ENCODE results near the gene NTF3. TPM values are rescaled to one million over a fixed set of nuclear protein-coding genes. Genes with fewer than 3 reads are reported as not detected.

The NTF3 gene
- total RNA-seq, 1 donor from 2014 or later: 13.0 TPM

DNA sequence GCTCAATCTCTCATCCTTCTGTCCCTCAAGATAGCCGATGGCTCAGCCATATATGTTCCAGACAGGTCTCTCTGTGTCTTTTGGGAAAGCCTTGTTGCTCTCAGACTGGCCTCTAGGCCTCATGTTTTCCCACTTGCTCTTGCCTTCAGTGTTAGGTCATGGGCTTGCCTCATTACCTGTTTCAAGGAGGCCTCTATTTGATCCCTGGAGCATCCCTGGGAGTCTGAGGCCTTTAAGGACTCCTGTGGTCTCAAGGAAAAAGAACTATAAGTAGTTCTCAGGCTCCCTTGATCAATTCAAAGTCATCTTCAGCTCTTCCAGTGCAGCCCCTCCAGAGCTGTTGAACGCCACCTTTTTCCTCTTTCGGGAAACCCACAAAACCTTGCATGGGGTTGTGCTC, 47.9 kb downstream of the NTF3 start:
- Mint-ChIP-seq H3K4me1 (ENCODE audit: unreplicated experiment) (peaks cover 13% of the 10 kb centered on the region), H3K27me3 (peaks cover 26% of the 10 kb centered on the region), H3K9me3 (no peaks in the 10 kb centered on the region), H3K27ac (peak overlapping the region; percentile 73), H3K4me3 (peak overlapping the region; percentile 76), H3K36me3 (peaks cover 20% of the 10 kb centered on the region)
- no peak for DNase-seq (ENCODE audit: extremely low spot score, unreplicated experiment)
- TF ChIP-seq, protein P1, sequence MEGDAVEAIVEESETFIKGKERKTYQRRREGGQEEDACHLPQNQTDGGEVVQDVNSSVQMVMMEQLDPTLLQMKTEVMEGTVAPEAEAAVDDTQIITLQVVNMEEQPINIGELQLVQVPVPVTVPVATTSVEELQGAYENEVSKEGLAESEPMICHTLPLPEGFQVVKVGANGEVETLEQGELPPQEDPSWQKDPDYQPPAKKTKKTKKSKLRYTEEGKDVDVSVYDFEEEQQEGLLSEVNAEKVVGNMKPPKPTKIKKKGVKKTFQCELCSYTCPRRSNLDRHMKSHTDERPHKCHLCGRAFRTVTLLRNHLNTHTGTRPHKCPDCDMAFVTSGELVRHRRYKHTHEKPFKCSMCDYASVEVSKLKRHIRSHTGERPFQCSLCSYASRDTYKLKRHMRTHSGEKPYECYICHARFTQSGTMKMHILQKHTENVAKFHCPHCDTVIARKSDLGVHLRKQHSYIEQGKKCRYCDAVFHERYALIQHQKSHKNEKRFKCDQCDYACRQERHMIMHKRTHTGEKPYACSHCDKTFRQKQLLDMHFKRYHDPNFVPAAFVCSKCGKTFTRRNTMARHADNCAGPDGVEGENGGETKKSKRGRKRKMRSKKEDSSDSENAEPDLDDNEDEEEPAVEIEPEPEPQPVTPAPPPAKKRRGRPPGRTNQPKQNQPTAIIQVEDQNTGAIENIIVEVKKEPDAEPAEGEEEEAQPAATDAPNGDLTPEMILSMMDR (conservative IDR thresholded peaks at IDR 0.05): no peak

DNA sequence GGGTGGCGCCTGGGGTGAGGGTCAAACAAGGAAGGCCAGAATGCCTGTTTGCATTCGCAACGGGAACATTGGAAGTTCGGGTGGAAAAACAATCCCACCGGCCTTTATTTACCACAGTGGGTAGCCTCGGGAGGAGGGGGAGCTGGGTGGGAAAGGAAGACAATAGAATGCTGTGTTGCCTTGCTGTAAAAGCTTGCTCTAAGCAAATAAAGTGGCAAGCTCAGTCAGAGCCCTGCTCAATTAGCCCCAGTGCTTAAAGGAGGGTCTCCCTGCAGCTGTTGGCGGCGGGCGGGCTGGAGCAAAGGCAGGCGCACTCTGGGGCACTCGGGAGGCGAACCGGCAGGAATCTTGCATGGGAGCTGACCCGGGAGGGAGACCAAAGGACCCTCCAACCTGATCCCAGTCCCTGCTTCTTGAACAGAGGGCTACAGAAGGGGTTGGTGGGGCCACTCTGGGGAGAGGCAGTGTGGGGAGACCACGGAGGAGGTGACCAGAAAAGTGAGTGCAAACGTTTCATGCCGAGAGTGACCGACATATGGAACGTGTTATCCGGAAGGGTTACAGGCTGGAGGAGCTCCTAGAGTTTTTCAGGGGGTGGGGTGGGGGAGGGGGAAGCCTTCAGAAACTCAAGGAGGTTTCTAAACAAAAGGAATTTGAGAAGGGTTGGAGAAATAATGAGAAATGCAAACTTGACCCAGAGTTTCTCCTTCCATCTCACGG, 48.5 kb downstream of the NTF3 start:
- no peaks in the 10 kb centered on the region for H3K9me3 Mint-ChIP-seq
- TF ChIP-seq, protein P1 (conservative IDR thresholded peaks at IDR 0.05): no peak
- peak overlapping the region; percentile 76 for H3K4me3 Mint-ChIP-seq
- H3K27ac Mint-ChIP-seq: peak overlapping the region; percentile 73
- peak; percentile 77 for DNase-seq (ENCODE audit: extremely low spot score, unreplicated experiment)
- peaks cover 22% of the 10 kb centered on the region for H3K27me3 Mint-ChIP-seq
- peaks cover 9% of the 10 kb centered on the region for H3K4me1 Mint-ChIP-seq (ENCODE audit: unreplicated experiment)
- H3K36me3 Mint-ChIP-seq: peaks cover 16% of the 10 kb centered on the region

DNA sequence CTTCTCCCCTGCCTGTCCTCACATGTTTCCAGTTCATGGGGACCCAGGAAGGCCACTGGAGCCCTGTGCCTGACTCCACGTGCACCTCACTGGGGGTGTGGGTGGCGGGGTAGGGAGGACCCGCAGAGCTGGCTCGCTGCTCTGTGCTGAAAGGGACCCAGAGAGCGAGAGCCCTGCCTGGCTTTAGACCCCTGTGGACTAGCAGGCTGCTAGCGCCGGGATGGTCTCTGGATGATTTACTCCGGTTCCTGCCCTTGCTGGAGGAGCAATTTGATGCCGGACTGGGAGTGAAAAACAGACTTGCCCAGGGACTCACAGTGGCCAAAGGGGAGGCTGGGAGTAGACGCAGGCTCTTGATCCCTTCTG, 49.0 kb downstream of the NTF3 start:
- peaks cover 9% of the 10 kb centered on the region for H3K4me1 Mint-ChIP-seq (ENCODE audit: unreplicated experiment)
- peaks cover 22% of the 10 kb centered on the region for H3K27me3 Mint-ChIP-seq
- H3K9me3 Mint-ChIP-seq: no peaks in the 10 kb centered on the region
- DNase-seq (ENCODE audit: extremely low spot score, unreplicated experiment): no peak
- H3K4me3 Mint-ChIP-seq: no peak overlapping the region
- TF ChIP-seq, protein P1 (conservative IDR thresholded peaks at IDR 0.05): no peak
- no peak overlapping the region for H3K27ac Mint-ChIP-seq
- H3K36me3 Mint-ChIP-seq: peaks cover 13% of the 10 kb centered on the region

DNA sequence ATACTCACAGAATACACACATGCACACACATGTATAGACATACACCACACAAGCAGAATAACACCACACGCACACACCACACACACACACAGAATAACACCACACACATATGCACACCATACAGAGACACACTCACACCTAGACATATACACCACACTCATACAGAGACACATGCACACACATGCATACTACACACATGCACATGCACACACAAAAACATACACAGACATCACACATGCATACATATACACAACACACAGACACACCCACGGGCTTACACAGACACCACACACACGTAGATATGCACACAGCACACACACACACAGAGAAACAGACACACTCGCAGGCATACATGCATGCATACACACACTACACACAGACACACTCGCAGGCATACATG, 49.7 kb downstream of the NTF3 start:
- Mint-ChIP-seq H3K27ac (no peak overlapping the region), H3K36me3 (peaks cover 7% of the 10 kb centered on the region), H3K27me3 (peaks cover 17% of the 10 kb centered on the region), H3K9me3 (no peaks in the 10 kb centered on the region), H3K4me3 (no peak overlapping the region), H3K4me1 (ENCODE audit: unreplicated experiment) (peaks cover 9% of the 10 kb centered on the region)
- no peak for DNase-seq (ENCODE audit: extremely low spot score, unreplicated experiment)
- TF ChIP-seq, protein P1 (conservative IDR thresholded peaks at IDR 0.05): no peak

DNA sequence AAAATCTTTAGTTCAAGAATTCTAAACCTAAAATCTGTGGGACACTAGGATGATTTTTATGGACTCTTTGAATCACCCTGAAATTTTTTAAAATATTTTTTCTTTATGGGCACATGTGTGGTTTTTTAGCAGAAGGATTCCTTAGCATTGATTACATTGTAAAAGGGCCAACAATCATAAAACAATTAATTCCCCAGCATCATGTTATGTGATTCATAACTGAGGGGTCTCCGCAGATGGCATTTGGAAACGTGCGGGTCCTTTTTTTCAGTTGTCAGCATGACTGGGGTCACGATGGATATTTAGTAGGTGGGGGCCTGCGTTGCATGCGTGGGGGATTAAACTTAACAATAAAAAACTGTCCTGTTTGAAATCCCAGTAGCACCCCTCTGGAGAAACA, 52.5 kb downstream of the NTF3 start:
- peaks cover 10% of the 10 kb centered on the region for H3K36me3 Mint-ChIP-seq
- H3K27ac Mint-ChIP-seq: no peak overlapping the region
- no peaks in the 10 kb centered on the region for H3K9me3 Mint-ChIP-seq
- H3K27me3 Mint-ChIP-seq: peaks cover 18% of the 10 kb centered on the region
- H3K4me1 Mint-ChIP-seq (ENCODE audit: unreplicated experiment): peaks cover 24% of the 10 kb centered on the region
- no peak for DNase-seq (ENCODE audit: extremely low spot score, unreplicated experiment)
- no peak overlapping the region for H3K4me3 Mint-ChIP-seq
- TF ChIP-seq, protein P1 (conservative IDR thresholded peaks at IDR 0.05): no peak

Data from type B pancreatic cell (in vitro differentiated cells).